HCT116 (cell line): ENCODE results near the gene LRRC46. TPM values are rescaled to one million over a fixed set of nuclear protein-coding genes. Genes with fewer than 3 reads are reported as not detected.

Source experiments
- ATAC-seq: fragments of 200-7000 bp; cut with Tn5 transposase; 2 replicates; pipeline ENCODE4 v1.9.1; 2020; ENCODE audit warnings: mild to moderate bottlenecking, moderate library complexity
- BruUV-seq: library from RNA; stranded (reverse); fragments of 400-500 nt; replicated peaks from 2 replicates; lab custom pipeline; 2021; lab: Mats Ljungman, UMichigan
- CTCF ChIA-PET: fragments of 300-600 bp; sonication (Branson Sonifier 250); formaldehyde crosslinking; loops from one replicate; lab custom pipeline; 2021; ENCODE audit warnings: antibody characterized with exemption; lab: Charles Lee
- POLR2A ChIA-PET: fragments of 300-600, 350-600 bp; sonication (Branson Sonifier 250); formaldehyde crosslinking; loops from one replicate; lab custom pipeline; 2021; ENCODE audit warnings: antibody characterized with exemption; lab: Charles Lee
- RAD21 ChIA-PET, 2 experiments: fragments of 300-600 bp; sonication (Branson Sonifier 250); formaldehyde crosslinking; loops; one replicate each; lab custom pipeline; 2023; ENCODE audit warnings: low total read pairs in 2 of 2; ENCODE audit not compliant: uncharacterized antibody in 2 of 2, unreplicated experiment in 2 of 2, low non-redundant PET in 1 of 2; lab: Charles Lee
- DNase-seq: peaks from one replicate; pipeline ENCODE4 v3.0.0-alpha.2; 2010; ENCODE audit warnings: low read depth, low spot score
- H2AFZ ChIP-seq: fragments of 200-600 bp; shearing (Covaris generic), sonication (generic); 2 replicates; pipeline ENCODE4 v1.6.1; 2017; ENCODE audit warnings: low read depth, mixed run types, mixed read lengths, antibody characterized with exemption, low read length; ENCODE audit not compliant: poor library complexity, severe bottlenecking
- H3K27ac ChIP-seq: 2 replicates; pipeline ENCODE4 v1.5.1; 2012; ENCODE audit warnings: low read depth, low read length
- H3K27me3 ChIP-seq: fragments of 200-600 bp; sonication (generic); 2 replicates; pipeline ENCODE4 v1.6.1; 2016; ENCODE audit warnings: mixed run types, low read length, mixed read lengths; ENCODE audit not compliant: insufficient read depth
- H3K36me3 ChIP-seq, 2 experiments: fragments of 200-500 bp in 1 of 2; fragments of 200-600 bp in 1 of 2; sonication (Bioruptor generic) in 1 of 2; sonication (generic) in 1 of 2; 2 replicates each; pipeline versions ENCODE4 v1.5.1 to v1.6.1; 2014 to 2016; ENCODE audit warnings: low read length in 2 of 2, inconsistent platforms in 1 of 2, mixed read lengths in 1 of 2, mixed run types in 1 of 2; ENCODE audit not compliant: insufficient read depth in 2 of 2, control insufficient read depth in 1 of 2
- H3K4me1 ChIP-seq, 2 experiments: fragments of 200-600 bp in 1 of 2; sonication (generic) in 1 of 2; 2 replicates each; pipeline versions ENCODE4 v1.5.1 to v1.6.1; 2012 to 2017; ENCODE audit warnings: low read length in 2 of 2, inconsistent platforms in 1 of 2, mild to moderate bottlenecking in 1 of 2, mixed read lengths in 1 of 2, mixed run types in 1 of 2, moderate library complexity in 1 of 2; ENCODE audit not compliant: insufficient read depth in 2 of 2, control insufficient read depth in 1 of 2
- H3K4me2 ChIP-seq: fragments of 200-600 bp; sonication (generic); 2 replicates; pipeline ENCODE4 v1.6.1; 2017; ENCODE audit warnings: mixed run types, low read length, mixed read lengths
- H3K4me3 ChIP-seq, 2 experiments: fragments of 200-600 bp in 1 of 2; sonication (generic) in 1 of 2; replicated peaks in 1 of 2; 2 replicates each; pipeline ENCODE4 v1.5.1; 2011 to 2016; ENCODE audit warnings: low read length in 2 of 2, control low read depth in 1 of 2, low read depth in 1 of 2, mild to moderate bottlenecking in 1 of 2, mixed read lengths in 1 of 2, mixed run types in 1 of 2
- H3K79me2 ChIP-seq: fragments of 200-600 bp; sonication (generic); 2 replicates; pipeline ENCODE4 v1.6.1; 2017; ENCODE audit warnings: mild to moderate bottlenecking, mixed run types, low read length, moderate library complexity, mixed read lengths; ENCODE audit not compliant: insufficient read depth
- H3K9ac ChIP-seq: fragments of 200-600 bp; sonication (generic); 2 replicates; pipeline ENCODE4 v1.6.1; 2016; ENCODE audit warnings: low read length, mixed read lengths
- H3K9me2 ChIP-seq: fragments of 200-600 bp; sonication (generic), shearing (Covaris generic); 2 replicates; pipeline ENCODE4 v1.6.1; 2017; ENCODE audit warnings: mixed run types, mild to moderate bottlenecking, moderate library complexity; ENCODE audit not compliant: insufficient read depth
- H3K9me3 ChIP-seq, 2 experiments: fragments of 200-500 bp in 1 of 2; fragments of 200-600 bp in 1 of 2; sonication (Bioruptor generic) in 1 of 2; sonication (generic) in 1 of 2; 2 replicates each; pipeline ENCODE4 v1.6.1; 2014 to 2017; ENCODE audit warnings: low read length in 2 of 2, mixed read lengths in 2 of 2, inconsistent platforms in 1 of 2, low read depth in 1 of 2, mild to moderate bottlenecking in 1 of 2, mixed run types in 1 of 2, moderate library complexity in 1 of 2; ENCODE audit not compliant: control insufficient read depth in 1 of 2, insufficient read depth in 1 of 2
- H4K20me1 ChIP-seq: fragments of 200-600 bp; sonication (generic), shearing (Covaris generic); 2 replicates; pipeline ENCODE4 v1.6.1; 2017; ENCODE audit warnings: mixed run types, mild to moderate bottlenecking, moderate library complexity; ENCODE audit not compliant: insufficient read depth
- ATF3 ChIP-seq: IDR thresholded peaks from 2 replicates; pipeline ENCODE4 v1.6.1; 2012
- CBX3 ChIP-seq: IDR thresholded peaks from 2 replicates; pipeline ENCODE4 v1.6.1; 2012; ENCODE audit warnings: low read depth
- CEBPB ChIP-seq: IDR thresholded peaks from 2 replicates; pipeline ENCODE4 v1.6.1; 2012; ENCODE audit warnings: low read depth
- ELF1 ChIP-seq: IDR thresholded peaks from 2 replicates; pipeline ENCODE4 v1.6.1; 2012; ENCODE audit warnings: low read depth, borderline replicate concordance
- POLR2AphosphoS5 ChIP-seq: IDR thresholded peaks from 2 replicates; pipeline ENCODE4 v1.6.1; 2011; ENCODE audit warnings: mild to moderate bottlenecking, low read depth, low read length, moderate library complexity
- RAD21 ChIP-seq: IDR thresholded peaks from 2 replicates; pipeline ENCODE4 v1.6.1; 2012; ENCODE audit warnings: low read depth, mild to moderate bottlenecking
- SIN3A ChIP-seq: IDR thresholded peaks from 2 replicates; pipeline ENCODE4 v1.6.1; 2012; ENCODE audit warnings: low read depth
- SP1 ChIP-seq: IDR thresholded peaks from 2 replicates; pipeline ENCODE4 v1.6.1; 2012; ENCODE audit warnings: low read depth
- SRF ChIP-seq: IDR thresholded peaks from 2 replicates; pipeline ENCODE4 v1.6.1; 2012; ENCODE audit warnings: low read depth
- TCF7L2 ChIP-seq: IDR thresholded peaks from 2 replicates; pipeline ENCODE4 v1.7.0; 2011; ENCODE audit warnings: borderline replicate concordance, inconsistent platforms; ENCODE audit not compliant: insufficient read depth, insufficient read length; ENCODE audit errors: extremely low read depth
- YY1 ChIP-seq: IDR thresholded peaks from 2 replicates; pipeline ENCODE4 v1.6.1; 2011; ENCODE audit warnings: low read length, low read depth, moderate library complexity, mild to moderate bottlenecking; ENCODE audit not compliant: insufficient replicate concordance; ENCODE audit errors: extremely low read depth
- intact Hi-C: fragments of 100-400 bp; cut with micrococcal nuclease; formaldehyde crosslinking; loops from 2 replicates; pipeline ENCODE4 v1.10.0; 2022
- total RNA-seq: library from RNA; stranded (reverse); gene quantifications from one replicate; pipeline ENCODE4 v1.2.1, GENCODE V29; 2021; ENCODE audit not compliant: unreplicated experiment

The LRRC46 gene
- total RNA-seq, 1 experiment from 2014 or later, result 0.76 TPM

- no peaks in the 10 kb centered on the region for H4K20me1 ChIP-seq
- TF ChIP-seq YY1, result no peak
- no peak for TF ChIP-seq SIN3A
- TF ChIP-seq TCF7L2, result peak; percentile 25
- no peak for TF ChIP-seq ATF3
- TF ChIP-seq ELF1, result no peak
- no peak for TF ChIP-seq CBX3
- TF ChIP-seq POLR2AphosphoS5, result no peak
- H3K9ac ChIP-seq, result no peak overlapping the region
- H3K4me2 ChIP-seq, result no peak overlapping the region
- DNase-seq (no peak), ATAC-seq (no peak)
- ChIA-PET POLR2A (interaction anchor here (1.5 kb wide), 1 partner anchor 26 kb away, joined by 4 read pairs; the partner anchor contains the start of gene SP2), RAD21 (no interaction called here), CTCF (interaction anchor here (1.4 kb wide), 1 partner anchor 22 kb away, joined by 3 read pairs; no protein-coding TSS in a partner anchor)
- BruUV-seq, result no TSS peak
- intact Hi-C loops, result no loop called here
- H3K36me3 ChIP-seq, result no peaks in the 10 kb centered on the region
- H3K4me3 ChIP-seq, result no peak overlapping the region
- H2AFZ ChIP-seq, result no peak overlapping the region
- no peaks in the 10 kb centered on the region for H3K9me2 ChIP-seq
- H3K79me2 ChIP-seq, result no peaks in the 10 kb centered on the region
- H3K9me3 ChIP-seq, result no peaks in the 10 kb centered on the region
- H3K27me3 ChIP-seq, result peaks cover 7% of the 10 kb centered on the region; the same call in 1 of the 2 replicates
- H3K27ac ChIP-seq, result no peak overlapping the region
- H3K4me1 ChIP-seq, result peaks cover 6 to 21% of the 10 kb centered on the region in 2 experiments; a peak in 3 of 4 replicates
Measured at GRCh38 chr17:47869114-47869513, 37.6 kb downstream of the LRRC46 start.

DNA sequence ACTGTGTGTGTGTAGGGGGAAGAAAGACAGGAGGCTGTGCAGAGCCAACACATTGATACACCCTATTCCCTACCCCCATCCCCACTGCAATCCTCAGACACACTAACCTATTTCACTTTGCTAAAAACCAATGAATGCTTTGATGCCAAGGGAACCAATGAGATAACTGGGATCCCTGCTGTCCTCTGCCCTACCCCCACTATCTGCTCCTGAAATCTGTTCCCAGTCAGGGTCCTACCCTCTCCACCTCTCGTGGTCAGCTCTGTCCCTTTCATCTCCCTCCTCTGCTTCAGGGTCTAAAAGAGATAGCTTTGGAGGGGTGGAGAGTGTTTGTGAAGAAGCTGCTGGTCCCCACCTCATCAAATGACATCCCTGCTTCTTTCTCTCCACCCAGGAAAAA, 38.6 kb downstream of the LRRC46 start:
- no peak for TF ChIP-seq CBX3
- TF ChIP-seq CEBPB, result no peak
- TF ChIP-seq SRF, result no peak
- TF ChIP-seq TCF7L2, result peak; percentile 25
- TF ChIP-seq RAD21, result no peak
- TF ChIP-seq SP1, result no peak
- no peak overlapping the region for H2AFZ ChIP-seq
- no peak overlapping the region for H3K27ac ChIP-seq
- peaks cover 6 to 21% of the 10 kb centered on the region in 2 experiments; a peak in 3 of 4 replicates for H3K4me1 ChIP-seq
- ChIA-PET POLR2A (no interaction called here), CTCF (interaction anchor here (1.4 kb wide), 1 partner anchor 21 kb away, joined by 3 read pairs; no protein-coding TSS in a partner anchor), RAD21 (no interaction called here)
- no TSS peak for BruUV-seq
- no peaks in the 10 kb centered on the region for H3K9me2 ChIP-seq
- DNase-seq, result no peak
- no peak overlapping the region for H3K4me2 ChIP-seq
- no peaks in the 10 kb centered on the region for H3K36me3 ChIP-seq
- no peak overlapping the region for H3K9ac ChIP-seq
- ATAC-seq, result no peak; the same call in 1 of the 2 replicates
- intact Hi-C loops, result no loop called here
- H3K79me2 ChIP-seq, result no peaks in the 10 kb centered on the region
- peaks cover 7% of the 10 kb centered on the region; the same call in 1 of the 2 replicates for H3K27me3 ChIP-seq
- H4K20me1 ChIP-seq, result no peaks in the 10 kb centered on the region
- no peak overlapping the region for H3K4me3 ChIP-seq
- no peaks in the 10 kb centered on the region for H3K9me3 ChIP-seq
